ENCODE data around the gene GOLPH3. TPM values are rescaled to one million over a fixed set of nuclear protein-coding genes. Genes with fewer than 3 reads are reported as not detected.

Gene GOLPH3
- total and polyA plus RNA-seq, 2 of the 8 experiments (the other 6 are each of a cell fraction or from before 2014, with no cell fraction given): 53.7 to 93.6 TPM

DNA sequence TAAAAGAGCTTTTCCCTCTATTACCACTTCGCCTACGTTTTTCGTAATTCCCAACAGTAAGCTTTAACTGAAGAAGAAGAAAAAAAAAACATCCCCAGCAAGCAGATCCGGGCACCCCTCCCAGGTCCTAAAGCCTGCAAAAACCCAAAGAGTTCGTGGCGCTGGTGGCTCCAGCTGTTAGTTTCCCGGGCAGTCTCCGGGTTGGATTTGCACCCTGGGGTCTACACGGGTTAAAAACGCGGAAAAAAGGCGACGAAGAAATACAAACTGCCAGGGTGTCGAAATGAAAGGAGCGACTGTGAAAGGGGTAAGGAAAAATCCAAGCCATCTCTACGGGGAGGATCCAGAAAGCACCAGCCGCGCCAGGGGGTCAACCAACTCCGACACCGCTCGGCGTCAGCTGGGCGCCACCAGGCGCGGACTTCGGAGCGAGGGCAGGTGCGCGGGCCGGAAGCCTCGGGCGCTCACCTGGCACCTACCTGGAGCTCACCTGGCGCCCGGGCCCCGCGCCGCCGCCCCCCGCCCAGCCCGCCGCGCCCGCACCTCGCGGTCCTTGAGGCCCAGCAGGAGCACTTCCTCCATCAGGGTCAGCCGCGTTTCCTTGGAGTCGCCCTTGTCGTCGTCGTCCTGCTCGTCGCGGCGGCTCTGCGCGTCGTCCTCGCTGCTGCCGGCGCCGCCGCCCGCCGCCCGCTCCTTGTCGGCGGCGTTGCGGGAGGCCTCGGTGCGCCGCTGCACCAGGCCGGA, 680 bp downstream of the GOLPH3 start:
- Histone ChIP-seq H3K14ac (ENCODE audit: insufficient read length) (no peak overlapping the region), H3K4ac (replicated peaks; ENCODE audit: insufficient read length, low read depth, low read length) (peak overlapping the region; percentile 69), H2BK12ac (ENCODE audit: low read depth, low read length) (no peak overlapping the region), H4K20me1 (replicated peaks in 1 of 2; ENCODE audit: control insufficient read depth in 1 of 2, insufficient read depth in 2 of 2, low read length in 2 of 2) (no peaks in the 10 kb centered on the region), H3K18ac (ENCODE audit: extremely low read depth, low read length) (peak overlapping the region; percentile 99), H2BK15ac (ENCODE audit: low read length) (no peak overlapping the region), H3K27me3 (replicated peaks in 1 of 4; ENCODE audit: control insufficient read depth in 3 of 4, extremely low read depth in 1 of 4, insufficient read depth in 3 of 4, low read length in 3 of 4) (no peaks in the 10 kb centered on the region), H4K5ac (ENCODE audit: insufficient read length, low read depth, low read length) (peak overlapping the region; percentile 97), H2BK20ac (ENCODE audit: low read length) (no peak overlapping the region), H3K4me3 (ENCODE audit: extremely low read depth in 1 of 4, insufficient read depth in 2 of 4, low read depth in 3 of 4, low read length in 4 of 4) (peak overlapping the region; percentile 83 to 88 (median 84)), H3K23ac (ENCODE audit: insufficient read length) (no peak overlapping the region), H3K23me2 (ENCODE audit: low read depth, low read length) (peaks cover 5% of the 10 kb centered on the region; the same call in 1 of the 2 replicates), H3K79me1 (ENCODE audit: low read depth, low read length) (peaks cover 2% of the 10 kb centered on the region), H2BK5ac (ENCODE audit: low read depth, low read length) (peak overlapping the region; percentile 98), H3K9me3 (ENCODE audit: insufficient read depth in 2 of 2, low read depth in 1 of 2, low read length in 1 of 2) (no peaks in the 10 kb centered on the region), H3K4me2 (ENCODE audit: insufficient read depth in 1 of 2, low read depth in 2 of 2, low read length in 2 of 2) (peak overlapping the region; percentile 70 to 89), H3K56ac (replicated peaks; ENCODE audit: insufficient read length, low read depth, low read length) (peak overlapping the region; percentile 97), H2BK120ac (replicated peaks; ENCODE audit: low read depth, low read length) (no peak overlapping the region), H4K91ac (replicated peaks; ENCODE audit: insufficient read length, low read length) (peak overlapping the region; percentile 95), H3K27ac (ENCODE audit: low read depth, low read length) (peak overlapping the region; percentile 99), H4K8ac (ENCODE audit: extremely low read depth, insufficient read depth, low read length) (peak overlapping the region; percentile 99; the same call in 1 of the 2 replicates), H3K79me2 (ENCODE audit: control insufficient read depth in 1 of 2, insufficient read depth in 2 of 2, low read length in 2 of 2) (peaks cover 18 to 50% of the 10 kb centered on the region in 2 experiments), H3K4me1 (replicated peaks in 1 of 4; ENCODE audit: control insufficient read depth in 3 of 4, insufficient read depth in 4 of 4, low read length in 3 of 4) (no peaks in the 10 kb centered on the region), H2AFZ (ENCODE audit: low read length) (no peak overlapping the region), H2AK5ac (ENCODE audit: low read depth, low read length) (no peak overlapping the region), H3K9ac (replicated peaks in 1 of 4; ENCODE audit: extremely low read depth in 1 of 4, low read depth in 3 of 4, low read length in 3 of 4) (peak overlapping the region; percentile 92 to 100 (median 98)), H3K36me3 (ENCODE audit: control insufficient read depth in 2 of 4, insufficient read depth in 4 of 4, low read length in 3 of 4) (peaks cover 4 to 31% (median 8%) of the 10 kb centered on the region in 4 experiments; a peak in 5 of 8 replicates)
- POLR2A ChIA-PET (ENCODE audit: partially characterized antibody): interaction anchor here (0.5 to 2.7 kb wide), 20 partner anchors 9 to 328 kb away, joined by 3 to 15 read pairs (median 3); no protein-coding TSS in a partner anchor
- CTCF ChIA-PET (ENCODE audit: partially characterized antibody): interaction anchor here (0.6 to 1.5 kb wide), 3 partner anchors 10 to 1265 kb away, joined by 3 read pairs; no protein-coding TSS in a partner anchor
- peak in 1 of 2 experiments; percentile 65 for DNase-seq (ENCODE audit: low read depth in 1 of 2, low spot score in 2 of 2)
- no peak for FAIRE-seq
- 2% methylated on average over 48 of the region's 74 CpGs; no CpG with 5 or more reads in 1 of the 2 experiments for WGBS, 2 experiments (ENCODE audit: extremely low coverage in 1 of 2, insufficient coverage in 1 of 2, insufficient read length in 1 of 2, insufficient replicate concordance in 2 of 2, low coverage in 1 of 2, low lambda C conversion rate in 2 of 2, missing lambda C conversion rate in 1 of 2)
- peak; percentile 48 for TF ChIP-seq SAP30 (IDR thresholded peaks at IDR 0.05; ENCODE audit: insufficient read depth, insufficient replicate concordance, low read length)
- peak in 1 of 2 experiments; percentile 66; a peak in 2 of 3 replicates for TF ChIP-seq POLR2A (IDR thresholded peaks at IDR 0.05; ENCODE audit: control extremely low read depth in 1 of 2, low read depth in 2 of 2, low read length in 2 of 2)
- no peak; the same call in 1 of the 2 replicates for TF ChIP-seq TBP (IDR thresholded peaks at IDR 0.05; ENCODE audit: low read depth, low read length)

Data from H1 (cell line).